Upper lobe of left lung (tissue), 6 donors: Measurements from ENCODE around the gene PDIA6. TPM values are rescaled to one million over a fixed set of nuclear protein-coding genes. Genes with fewer than 3 reads are reported as not detected.

Source experiments
- ATAC-seq, 2 donors: fragments of 200-7000 bp; cut with Tn5 transposase; one replicate each; pipeline ENCODE4 v1.9.1; 2022; ENCODE audit warnings: mild to moderate bottlenecking in 2 of 2, moderate library complexity in 2 of 2; ENCODE audit not compliant: low FRiP score in 2 of 2
- DNase-seq, 2 donors: peaks; one replicate each; pipeline ENCODE4 v3.0.0-alpha.2; 2019 to 2020
- H3K27ac ChIP-seq, 4 donors: fragments of 200-600 bp; sonication (generic); one replicate each; pipeline ENCODE4 v1.5.1; 2016 to 2019
- H3K27me3 ChIP-seq, 4 donors: fragments of 200-600 bp; sonication (generic); one replicate each; pipeline ENCODE4 v1.5.1; 2017 to 2019
- H3K36me3 ChIP-seq, 4 donors: fragments of 200-600 bp; sonication (generic); one replicate each; pipeline ENCODE4 v1.5.1; 2016 to 2019
- H3K4me1 ChIP-seq, 4 donors: fragments of 200-600 bp; sonication (generic); one replicate each; pipeline ENCODE4 v1.5.1; 2018 to 2019
- H3K4me3 ChIP-seq, 4 donors: fragments of 200-600 bp; sonication (generic); one replicate each; pipeline ENCODE4 v1.5.1; 2017 to 2019; ENCODE audit warnings: mild to moderate bottlenecking in 2 of 4, moderate library complexity in 1 of 4
- H3K9me3 ChIP-seq, 4 donors: fragments of 200-600 bp; sonication (generic); one replicate each; pipeline ENCODE4 v1.5.1; 2018 to 2019
- CTCF ChIP-seq, 6 experiments: fragments of 450-650 bp in 4 of 6; fragments of 200-600 bp in 2 of 6; sonication (generic) in 2 of 6; IDR thresholded peaks; one replicate each; pipeline ENCODE4 v1.5.1; 2016 to 2019; ENCODE audit warnings: antibody characterized with exemption in 6 of 6
- EP300 ChIP-seq, 4 donors: sonication (generic); formaldehyde crosslinking; IDR thresholded peaks; one replicate each; pipeline ENCODE4 v1.5.1; 2017; ENCODE audit warnings: antibody characterized with exemption in 4 of 4, control low read depth in 2 of 4
- POLR2A ChIP-seq, 4 donors: fragments of 450-650 bp; IDR thresholded peaks; one replicate each; pipeline ENCODE4 v1.5.1; 2016 to 2017; ENCODE audit warnings: antibody characterized with exemption in 4 of 4, mild to moderate bottlenecking in 2 of 4
- POLR2AphosphoS5 ChIP-seq, 2 donors: sonication (generic); formaldehyde crosslinking; IDR thresholded peaks; one replicate each; pipeline ENCODE4 v1.5.1; 2017; ENCODE audit warnings: antibody characterized with exemption in 2 of 2
- WGBS, 2 donors: methylation state at CpG; one replicate each; pipeline ENCODE4 v1.1.5; 2017 to 2018; 5-methylcytosine and 5-hydroxymethylcytosine counted together
- total RNA-seq, 6 donors: library from RNA; depleted of rRNA in 4 of 6; stranded (reverse); fragments of >200 nt in 4 of 6; gene quantifications; one replicate each; pipeline versions ENCODE4 v1.1.0 to v1.2.1, GENCODE V29; 2016 to 2021
- donor health status: DM: no; HTN: no; CAD: no; lungs with moderate emphysema.
- donor health status: DM: no; HTN: yes; CAD: no; lungs with severe emphysema.

PDIA6 gene
- total RNA-seq, 6 donors from 2014 or later: 32.5 to 209 (median 122) TPM

GRCh38 chr2:10860081-10860813, 47.7 kb upstream of the PDIA6 start:
- Histone ChIP-seq H3K27ac (no peak overlapping the region), H3K4me3 (no peak overlapping the region), H3K4me1 (no peaks in the 10 kb centered on the region), H3K27me3 (no peaks in the 10 kb centered on the region), H3K9me3 (no peaks in the 10 kb centered on the region), H3K36me3 (no peaks in the 10 kb centered on the region)
- DNase-seq (no peak), ATAC-seq (no peak)
- TF ChIP-seq CTCF (IDR thresholded peaks at IDR 0.05) (no peak), EP300 (IDR thresholded peaks at IDR 0.05) (no peak), POLR2A (IDR thresholded peaks at IDR 0.05) (no peak), POLR2AphosphoS5 (IDR thresholded peaks at IDR 0.05) (no peak)
- WGBS, 2 donors: 75 to 83% methylated on average over 11 to 13 of the region's 13 CpGs

GRCh38 chr2:10859278-10859677, 46.7 kb upstream of the PDIA6 start:
- H3K36me3 ChIP-seq: no peaks in the 10 kb centered on the region
- H3K9me3 ChIP-seq: no peaks in the 10 kb centered on the region
- 62 to 80% methylated on average over 6 of the region's 6 CpGs for WGBS, 2 donors
- H3K27me3 ChIP-seq: no peaks in the 10 kb centered on the region
- TF ChIP-seq CTCF (IDR thresholded peaks at IDR 0.05) (no peak), POLR2AphosphoS5 (IDR thresholded peaks at IDR 0.05) (no peak), EP300 (IDR thresholded peaks at IDR 0.05) (no peak)
- no peak overlapping the region for H3K4me3 ChIP-seq
- ATAC-seq (no peak), DNase-seq (no peak)
- no peaks in the 10 kb centered on the region for H3K4me1 ChIP-seq
- no peak overlapping the region for H3K27ac ChIP-seq

GRCh38 chr2:10848541-10848940, 36.0 kb upstream of the PDIA6 start:
- ATAC-seq (no peak), DNase-seq (no peak)
- H3K9me3 ChIP-seq: no peaks in the 10 kb centered on the region
- H3K4me3 ChIP-seq: no peak overlapping the region
- no peak overlapping the region for H3K27ac ChIP-seq
- TF ChIP-seq CTCF (IDR thresholded peaks at IDR 0.05): no peak
- no peak for TF ChIP-seq POLR2A (IDR thresholded peaks at IDR 0.05)
- TF ChIP-seq EP300 (IDR thresholded peaks at IDR 0.05): no peak
- no peak for TF ChIP-seq POLR2AphosphoS5 (IDR thresholded peaks at IDR 0.05)
- no peaks in the 10 kb centered on the region for H3K27me3 ChIP-seq
- 93 to 98% methylated on average over 4 of the region's 4 CpGs for whole genome bisulfite sequencing, 2 donors
- H3K36me3 ChIP-seq: no peaks in the 10 kb centered on the region
- peaks cover 0 to 6% (median 0%) of the 10 kb centered on the region in 4 donors for H3K4me1 ChIP-seq

GRCh38 chr2:10847008-10847407, 34.4 kb upstream of the PDIA6 start:
- H3K36me3 ChIP-seq: no peaks in the 10 kb centered on the region
- H3K4me1 ChIP-seq: peaks cover 0 to 6% (median 0%) of the 10 kb centered on the region in 4 donors
- no peak overlapping the region for H3K27ac ChIP-seq
- H3K27me3 ChIP-seq: no peaks in the 10 kb centered on the region
- ATAC-seq (peak in 1 of 2 donors; percentile 25), DNase-seq (peak in 1 of 2 donors; percentile 34)
- WGBS, 2 donors: 70 to 74% methylated on average over 7 of the region's 7 CpGs
- TF ChIP-seq EP300 (IDR thresholded peaks at IDR 0.05) (no peak), POLR2AphosphoS5 (IDR thresholded peaks at IDR 0.05) (no peak), POLR2A (IDR thresholded peaks at IDR 0.05) (no peak), CTCF (IDR thresholded peaks at IDR 0.05) (no peak)
- H3K9me3 ChIP-seq: peaks cover 0 to 4% (median 1%) of the 10 kb centered on the region in 4 donors
- H3K4me3 ChIP-seq: no peak overlapping the region
